Panc1 (cell line): ENCODE data around the gene SOCS1. TPM values are rescaled to one million over a fixed set of nuclear protein-coding genes. Genes with fewer than 3 reads are reported as not detected.
A peak's percentile ranks its signal among the peaks of the same experiment; 100 is the strongest.

Experiments used
- ATAC-seq: fragments of 200-7000 bp; cut with Tn5 transposase; 2 replicates; pipeline ENCODE4 v1.9.1; 2020; ENCODE audit warnings: mild to moderate bottlenecking, moderate library complexity
- BruUV-seq: library from RNA; stranded (reverse); fragments of 400-500 nt; replicated peaks from 2 replicates; lab custom pipeline; 2021; lab: Mats Ljungman, UMichigan
- CTCF ChIA-PET: fragments of 300-600 bp; sonication (Branson Sonifier 250); formaldehyde crosslinking; loops from one replicate; lab custom pipeline; 2022; ENCODE audit warnings: antibody characterized with exemption; lab: Charles Lee
- POLR2A ChIA-PET: fragments of 300-600 bp; sonication (Branson Sonifier 250); formaldehyde crosslinking; loops from one replicate; lab custom pipeline; 2022; ENCODE audit warnings: antibody characterized with exemption; lab: Charles Lee
- DNase-seq: peaks from one replicate; pipeline ENCODE4 v3.0.0-alpha.2; 2010; ENCODE audit warnings: low read depth, low spot score
- H3K27ac ChIP-seq: 2 replicates; pipeline ENCODE4 v1.5.1; 2011; ENCODE audit warnings: mild to moderate bottlenecking, low read length, inconsistent platforms
- H3K27me3 ChIP-seq: fragments of 200-500 bp; sonication (Bioruptor generic); 2 replicates; pipeline ENCODE4 v1.6.0; 2014; ENCODE audit warnings: low read length, inconsistent platforms; ENCODE audit not compliant: control insufficient read depth, insufficient read depth
- H3K36me3 ChIP-seq: fragments of 200-500 bp; sonication (Bioruptor generic); 2 replicates; pipeline ENCODE4 v1.5.1; 2014; ENCODE audit warnings: inconsistent platforms, mild to moderate bottlenecking, low read length, moderate library complexity; ENCODE audit not compliant: control insufficient read depth, insufficient read depth
- H3K4me1 ChIP-seq: 2 replicates; pipeline ENCODE4 v1.5.1; 2011; ENCODE audit warnings: inconsistent platforms, mild to moderate bottlenecking, low read length, moderate library complexity; ENCODE audit not compliant: control insufficient read depth, insufficient read depth
- H3K4me3 ChIP-seq, 2 experiments: 2 replicates each; pipeline ENCODE4 v1.5.1; 2011 to 2012; ENCODE audit warnings: low read depth in 2 of 2, low read length in 2 of 2, mild to moderate bottlenecking in 2 of 2, inconsistent platforms in 1 of 2, moderate library complexity in 1 of 2
- H3K9me3 ChIP-seq: fragments of 200-500 bp; sonication (Bioruptor generic); 2 replicates; pipeline ENCODE4 v1.5.1; 2014; ENCODE audit warnings: low read depth, mild to moderate bottlenecking, inconsistent platforms, low read length, moderate library complexity; ENCODE audit not compliant: control insufficient read depth, insufficient read depth
- POLR2AphosphoS5 ChIP-seq: IDR thresholded peaks from 2 replicates; pipeline ENCODE4 v1.6.1; 2012; ENCODE audit warnings: mild to moderate bottlenecking, low read depth, low read length, moderate library complexity
- SIN3A ChIP-seq: IDR thresholded peaks from 2 replicates; pipeline ENCODE4 v1.6.1; 2012; ENCODE audit warnings: low read depth, mild to moderate bottlenecking, low read length, moderate library complexity, borderline replicate concordance; ENCODE audit not compliant: insufficient read depth
- TCF7L2 ChIP-seq: IDR thresholded peaks from 2 replicates; pipeline ENCODE4 v1.6.1; 2011; ENCODE audit warnings: mild to moderate bottlenecking, low read depth, low read length, inconsistent platforms
- in situ Hi-C: cut with HindIII; loops from 2 replicates; pipeline ENCODE4 v1.10.0; 2016; ENCODE audit warnings: low sequenced_read_pairs, low pct_unique_long_range_greater_than_20kb
- intact Hi-C: fragments of 100-400 bp; cut with micrococcal nuclease; formaldehyde crosslinking; loops from one replicate; pipeline ENCODE4 v1.10.0; 2022; ENCODE audit not compliant: unreplicated experiment
- total RNA-seq: library from RNA; stranded (reverse); gene quantifications from one replicate; pipeline ENCODE4 v1.2.1, GENCODE V29; 2021; ENCODE audit not compliant: unreplicated experiment
- TF ChIP-seq, protein P1 (sequence below), 2 experiments: IDR thresholded peaks; 2 replicates each; pipeline ENCODE4 v1.6.1; 2011 to 2012; ENCODE audit warnings: low read depth in 2 of 2, control low read depth in 1 of 2, low read length in 1 of 2, mild to moderate bottlenecking in 1 of 2, moderate library complexity in 1 of 2; ENCODE audit not compliant: insufficient read depth in 1 of 2
- TF ChIP-seq, protein P2 (sequence below): fragments of 450-650 bp; IDR thresholded peaks from 2 replicates; pipeline ENCODE4 v1.5.1; 2017; ENCODE audit warnings: mild to moderate bottlenecking

The SOCS1 gene
- total RNA-seq, 1 experiment from 2014 or later: 4.8 TPM

DNA sequence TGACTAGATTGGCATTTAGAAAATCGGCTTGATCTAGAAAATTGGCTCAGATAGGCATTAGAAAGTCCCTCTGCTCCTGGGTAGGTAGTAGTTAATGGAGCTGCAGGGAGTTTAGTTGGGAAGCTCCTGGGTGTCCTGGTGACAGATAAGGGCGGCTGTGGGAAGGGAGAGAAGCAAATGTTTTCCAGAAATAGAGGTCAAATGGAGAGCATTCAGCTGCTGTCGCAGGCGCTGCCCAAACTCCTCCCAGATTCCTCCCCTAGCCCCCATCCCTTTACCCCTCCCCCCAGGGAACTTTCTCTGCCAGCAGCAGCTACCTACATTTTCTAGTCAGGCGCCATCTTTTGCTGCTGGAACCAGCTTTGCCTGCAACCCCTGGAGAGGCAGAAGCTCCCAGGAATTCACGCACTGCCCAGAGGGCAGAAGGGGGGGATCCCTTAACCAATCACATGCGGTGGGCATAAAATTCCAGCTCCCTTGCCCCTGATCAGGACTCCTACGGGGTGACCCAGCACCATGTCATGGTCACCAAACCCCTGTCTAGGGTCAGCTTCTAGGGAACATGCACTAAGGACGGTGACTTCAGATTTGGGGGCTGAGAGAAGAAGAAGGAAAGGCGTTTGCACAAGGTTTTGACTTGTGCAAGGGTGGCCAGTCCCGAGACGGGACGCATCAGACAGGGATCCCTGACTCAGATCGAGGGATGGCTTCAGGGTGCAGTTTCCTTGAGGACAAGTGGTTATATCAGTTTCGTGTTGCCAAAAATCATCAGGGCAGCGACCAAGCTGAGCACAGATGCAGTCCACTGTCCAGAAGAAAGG is 43.8 kb downstream of the SOCS1 start:
- ATAC-seq (no peak), DNase-seq (no peak)
- H3K9me3 ChIP-seq: peaks cover 7% of the 10 kb centered on the region; the same call in 1 of the 2 replicates
- no peaks in the 10 kb centered on the region for H3K4me1 ChIP-seq
- H3K27me3 ChIP-seq: no peaks in the 10 kb centered on the region
- no TSS peak for BruUV-seq
- TF ChIP-seq TCF7L2 (no peak), SIN3A (no peak), POLR2AphosphoS5 (no peak)
- TF ChIP-seq, protein P1, sequence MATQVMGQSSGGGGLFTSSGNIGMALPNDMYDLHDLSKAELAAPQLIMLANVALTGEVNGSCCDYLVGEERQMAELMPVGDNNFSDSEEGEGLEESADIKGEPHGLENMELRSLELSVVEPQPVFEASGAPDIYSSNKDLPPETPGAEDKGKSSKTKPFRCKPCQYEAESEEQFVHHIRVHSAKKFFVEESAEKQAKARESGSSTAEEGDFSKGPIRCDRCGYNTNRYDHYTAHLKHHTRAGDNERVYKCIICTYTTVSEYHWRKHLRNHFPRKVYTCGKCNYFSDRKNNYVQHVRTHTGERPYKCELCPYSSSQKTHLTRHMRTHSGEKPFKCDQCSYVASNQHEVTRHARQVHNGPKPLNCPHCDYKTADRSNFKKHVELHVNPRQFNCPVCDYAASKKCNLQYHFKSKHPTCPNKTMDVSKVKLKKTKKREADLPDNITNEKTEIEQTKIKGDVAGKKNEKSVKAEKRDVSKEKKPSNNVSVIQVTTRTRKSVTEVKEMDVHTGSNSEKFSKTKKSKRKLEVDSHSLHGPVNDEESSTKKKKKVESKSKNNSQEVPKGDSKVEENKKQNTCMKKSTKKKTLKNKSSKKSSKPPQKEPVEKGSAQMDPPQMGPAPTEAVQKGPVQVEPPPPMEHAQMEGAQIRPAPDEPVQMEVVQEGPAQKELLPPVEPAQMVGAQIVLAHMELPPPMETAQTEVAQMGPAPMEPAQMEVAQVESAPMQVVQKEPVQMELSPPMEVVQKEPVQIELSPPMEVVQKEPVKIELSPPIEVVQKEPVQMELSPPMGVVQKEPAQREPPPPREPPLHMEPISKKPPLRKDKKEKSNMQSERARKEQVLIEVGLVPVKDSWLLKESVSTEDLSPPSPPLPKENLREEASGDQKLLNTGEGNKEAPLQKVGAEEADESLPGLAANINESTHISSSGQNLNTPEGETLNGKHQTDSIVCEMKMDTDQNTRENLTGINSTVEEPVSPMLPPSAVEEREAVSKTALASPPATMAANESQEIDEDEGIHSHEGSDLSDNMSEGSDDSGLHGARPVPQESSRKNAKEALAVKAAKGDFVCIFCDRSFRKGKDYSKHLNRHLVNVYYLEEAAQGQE (IDR thresholded peaks at IDR 0.05; ENCODE audit: insufficient read depth in 1 of 2, low read depth in 2 of 2, low read length in 1 of 2): no peak
- TF ChIP-seq, protein P2, sequence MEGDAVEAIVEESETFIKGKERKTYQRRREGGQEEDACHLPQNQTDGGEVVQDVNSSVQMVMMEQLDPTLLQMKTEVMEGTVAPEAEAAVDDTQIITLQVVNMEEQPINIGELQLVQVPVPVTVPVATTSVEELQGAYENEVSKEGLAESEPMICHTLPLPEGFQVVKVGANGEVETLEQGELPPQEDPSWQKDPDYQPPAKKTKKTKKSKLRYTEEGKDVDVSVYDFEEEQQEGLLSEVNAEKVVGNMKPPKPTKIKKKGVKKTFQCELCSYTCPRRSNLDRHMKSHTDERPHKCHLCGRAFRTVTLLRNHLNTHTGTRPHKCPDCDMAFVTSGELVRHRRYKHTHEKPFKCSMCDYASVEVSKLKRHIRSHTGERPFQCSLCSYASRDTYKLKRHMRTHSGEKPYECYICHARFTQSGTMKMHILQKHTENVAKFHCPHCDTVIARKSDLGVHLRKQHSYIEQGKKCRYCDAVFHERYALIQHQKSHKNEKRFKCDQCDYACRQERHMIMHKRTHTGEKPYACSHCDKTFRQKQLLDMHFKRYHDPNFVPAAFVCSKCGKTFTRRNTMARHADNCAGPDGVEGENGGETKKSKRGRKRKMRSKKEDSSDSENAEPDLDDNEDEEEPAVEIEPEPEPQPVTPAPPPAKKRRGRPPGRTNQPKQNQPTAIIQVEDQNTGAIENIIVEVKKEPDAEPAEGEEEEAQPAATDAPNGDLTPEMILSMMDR: no peak
- CTCF ChIA-PET: no interaction called here
- in situ Hi-C loops: no loop called here
- intact Hi-C loops: no loop called here
- POLR2A ChIA-PET: no interaction called here
- no peaks in the 10 kb centered on the region for H3K36me3 ChIP-seq
- no peak overlapping the region for H3K27ac ChIP-seq
- H3K4me3 ChIP-seq: no peak overlapping the region

DNA sequence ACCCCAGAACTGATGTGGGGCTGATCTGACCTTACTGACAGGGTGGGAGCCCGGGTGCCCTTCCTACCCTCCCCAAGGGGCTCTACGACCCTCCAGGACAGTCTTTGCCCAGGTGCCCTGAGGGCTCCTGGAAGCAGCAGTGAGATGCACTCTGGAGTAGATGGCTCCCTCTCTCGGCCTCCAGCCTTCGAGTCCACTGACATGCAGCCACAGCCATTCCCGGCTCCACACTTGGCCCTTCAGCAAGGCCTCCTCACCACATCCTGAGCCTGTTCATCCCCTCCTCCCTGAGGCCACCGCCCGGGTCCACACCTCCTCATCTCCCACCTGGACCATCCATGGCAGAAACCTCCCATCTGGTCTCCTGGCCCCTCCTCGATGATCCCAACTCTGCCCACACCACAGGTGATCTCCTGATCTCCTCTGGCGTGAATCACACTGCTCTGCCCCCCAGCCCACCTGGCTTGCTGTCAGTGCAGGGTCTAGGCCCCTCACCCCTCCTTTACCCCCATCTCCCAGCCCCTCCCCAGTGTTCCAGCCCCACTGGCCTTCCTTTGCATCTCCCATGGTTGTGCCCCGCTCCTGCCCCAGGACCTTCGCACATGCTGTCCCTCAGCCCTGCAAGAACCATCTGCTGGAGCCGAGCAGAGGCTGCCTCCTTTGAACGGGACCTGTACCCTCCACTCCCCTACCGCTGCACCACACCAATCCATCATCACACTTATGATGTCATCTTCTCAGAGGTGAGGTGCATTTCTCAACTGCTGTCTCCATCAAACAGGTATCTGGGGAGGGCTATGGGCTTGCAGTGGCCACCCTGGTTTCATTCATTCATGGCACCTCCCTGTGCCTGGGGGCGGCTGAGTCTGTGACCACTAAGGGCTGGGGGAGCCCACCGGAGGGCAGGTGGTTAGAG is 44.7 kb downstream of the SOCS1 start:
- intact Hi-C loops (no loop called here), in situ Hi-C loops (no loop called here)
- ChIA-PET POLR2A (no interaction called here), CTCF (no interaction called here)
- no TSS peak for BruUV-seq
- no peak for TF ChIP-seq POLR2AphosphoS5
- TF ChIP-seq TCF7L2: no peak
- no peak for TF ChIP-seq SIN3A
- TF ChIP-seq, protein P2: no peak
- TF ChIP-seq, protein P1 (IDR thresholded peaks at IDR 0.05; ENCODE audit: insufficient read depth in 1 of 2, low read depth in 2 of 2, low read length in 1 of 2): no peak
- Histone ChIP-seq H3K4me3 (no peak overlapping the region), H3K36me3 (no peaks in the 10 kb centered on the region), H3K9me3 (peaks cover 7% of the 10 kb centered on the region; the same call in 1 of the 2 replicates), H3K4me1 (no peaks in the 10 kb centered on the region), H3K27ac (no peak overlapping the region), H3K27me3 (no peaks in the 10 kb centered on the region)
- ATAC-seq (0 out of 2 replicates have a peak, but pooled peaks have one; percentile 65), DNase-seq (no peak)
